NCI-H1436 treated with DMSO at 0.1 percent for 48 hours (cell line): ENCODE data around the gene SPAAR.
"Not testable (repeated sequence)": the region's sequence is repeated elsewhere in the genome, so short reads cannot be mapped to it uniquely, and the experiment has no call there.

Source experiments
- DNase-seq: peaks from one replicate; lab custom pipeline; 2025; lab: John Stamatoyannopoulos, UW

The SPAAR gene

DNA sequence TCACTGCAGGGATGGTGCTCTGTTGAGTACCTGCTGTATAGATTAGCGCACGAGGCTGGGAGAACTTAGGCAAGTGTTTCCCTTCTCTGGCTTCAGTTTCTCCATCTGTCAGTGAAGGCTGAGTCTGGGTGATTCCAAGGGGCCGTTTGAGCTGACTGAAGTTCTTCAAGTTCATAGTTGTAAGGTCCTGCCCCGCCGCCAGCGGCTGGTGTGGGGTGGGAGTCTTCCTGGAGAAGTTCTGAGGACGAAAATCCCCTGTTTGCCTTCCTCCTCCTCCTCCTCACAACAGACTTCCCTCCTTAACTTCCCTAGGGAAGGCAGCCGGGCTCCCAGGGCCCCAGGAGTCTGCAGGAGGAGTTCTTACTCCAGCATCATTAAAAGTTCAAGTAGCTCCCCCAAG is 5.0 kb upstream of the SPAAR start:
- no peak for DNase-seq

DNA sequence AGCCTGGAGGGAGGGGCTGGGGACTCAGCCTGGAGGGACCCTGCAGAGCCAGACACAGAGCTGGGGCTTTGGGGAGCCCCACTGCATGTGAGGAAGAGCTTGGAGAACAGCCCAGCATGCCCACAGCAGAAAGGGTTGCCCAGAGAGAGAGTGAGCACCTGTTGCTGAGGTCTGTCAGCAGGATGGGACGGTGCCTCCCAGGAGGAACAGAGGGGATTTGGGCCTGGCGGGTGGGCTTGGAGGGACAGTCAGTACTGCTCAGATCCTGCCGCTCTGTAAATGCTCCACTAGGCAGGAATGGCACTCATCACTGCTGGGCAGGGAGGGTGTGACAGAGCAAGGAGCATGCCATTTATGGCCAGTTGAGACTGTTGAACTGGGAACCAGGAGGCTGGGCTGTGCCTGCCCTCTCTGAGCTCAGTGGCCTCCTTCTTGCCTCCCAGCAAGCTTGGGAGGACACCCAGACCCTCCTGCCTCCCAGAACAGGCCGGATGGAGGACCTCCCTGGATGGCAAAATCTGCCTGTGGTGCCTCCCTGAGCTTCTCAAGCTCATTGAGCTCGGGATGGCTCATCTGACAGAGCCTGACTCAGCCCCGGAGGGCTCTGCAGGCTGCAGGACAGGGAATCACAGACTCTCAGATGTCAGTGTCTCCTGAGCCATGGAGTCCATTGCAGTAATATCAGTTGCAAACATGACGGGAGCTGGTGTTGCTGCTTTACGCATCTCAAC is 4.1 kb upstream of the SPAAR start:
- no peak for DNase-seq

DNA sequence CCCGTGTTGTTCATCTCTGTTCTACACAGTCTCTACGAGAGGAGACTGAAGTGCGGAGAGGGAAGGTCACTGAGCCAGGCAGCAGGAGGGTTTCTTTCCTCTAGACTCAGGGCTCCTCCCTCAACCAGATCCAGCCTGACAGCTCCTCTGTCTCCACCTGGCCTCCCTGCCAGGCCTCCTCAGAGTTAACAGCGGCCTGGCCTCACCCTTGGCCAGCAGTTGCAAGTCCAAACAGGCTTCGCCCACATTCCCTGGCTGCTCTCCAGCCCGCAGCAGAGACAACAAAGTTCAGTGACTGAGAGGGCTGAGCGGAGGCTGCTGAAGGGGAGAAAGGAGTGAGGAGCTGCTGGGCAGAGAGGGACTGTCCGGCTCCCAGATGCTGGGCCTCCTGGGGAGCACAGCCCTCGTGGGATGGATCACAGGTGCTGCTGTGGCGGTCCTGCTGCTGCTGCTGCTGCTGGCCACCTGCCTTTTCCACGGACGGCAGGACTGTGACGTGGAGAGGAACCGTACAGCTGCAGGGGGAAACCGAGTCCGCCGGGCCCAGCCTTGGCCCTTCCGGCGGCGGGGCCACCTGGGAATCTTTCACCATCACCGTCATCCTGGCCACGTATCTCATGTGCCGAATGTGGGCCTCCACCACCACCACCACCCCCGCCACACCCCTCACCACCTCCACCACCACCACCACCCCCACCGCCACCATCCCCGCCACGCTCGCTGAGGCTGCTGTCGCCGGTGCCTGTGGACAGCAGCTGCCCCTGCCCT is 3.2 kb upstream of the SPAAR start, which contains the start of gene HRCT1:
HRCT1 (plus strand) TSS at position 291 of the 768 bp plus-strand sequence; CDS start at position 377, 86 bp downstream.
- no peak for DNase-seq

DNA sequence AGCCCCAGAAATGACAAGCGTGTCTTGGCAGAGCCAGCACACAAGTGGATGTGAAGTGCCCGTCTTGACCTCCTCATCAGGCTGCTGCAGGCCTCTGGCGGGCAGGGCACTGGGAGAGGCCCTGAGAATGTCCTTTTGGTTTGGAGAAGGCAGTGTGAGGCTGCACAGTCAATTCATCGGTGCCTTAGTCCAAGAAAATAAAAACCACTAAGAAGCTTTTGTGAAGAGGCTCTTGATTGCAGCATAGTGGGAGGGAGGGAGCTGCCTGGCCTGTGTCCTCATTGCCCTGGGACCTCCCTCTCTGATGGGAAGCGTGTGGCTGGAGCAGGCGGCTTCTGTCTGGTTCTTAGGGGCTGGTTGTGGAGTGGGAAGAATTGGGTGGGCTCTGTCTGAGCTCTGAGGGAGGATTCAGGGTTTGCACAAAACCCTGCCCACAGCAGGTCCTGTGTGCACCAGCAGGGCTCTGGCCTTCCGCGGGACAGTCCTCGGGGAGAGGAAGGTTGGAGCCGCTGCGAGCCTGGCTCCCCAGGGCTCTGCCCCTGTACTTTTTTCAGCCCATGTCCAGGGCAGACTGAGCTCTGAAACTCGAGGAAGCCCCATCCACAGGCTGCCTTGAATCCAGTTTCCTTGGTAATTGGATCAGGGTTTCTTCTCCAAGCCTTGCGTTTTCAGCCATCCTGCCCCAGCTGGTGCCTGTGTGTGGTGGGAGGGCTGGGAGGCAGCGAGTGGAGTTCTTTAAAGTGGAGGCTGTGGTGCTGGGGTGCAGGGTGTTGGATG is 2.2 kb upstream of the SPAAR start:
- no peak for DNase-seq

DNA sequence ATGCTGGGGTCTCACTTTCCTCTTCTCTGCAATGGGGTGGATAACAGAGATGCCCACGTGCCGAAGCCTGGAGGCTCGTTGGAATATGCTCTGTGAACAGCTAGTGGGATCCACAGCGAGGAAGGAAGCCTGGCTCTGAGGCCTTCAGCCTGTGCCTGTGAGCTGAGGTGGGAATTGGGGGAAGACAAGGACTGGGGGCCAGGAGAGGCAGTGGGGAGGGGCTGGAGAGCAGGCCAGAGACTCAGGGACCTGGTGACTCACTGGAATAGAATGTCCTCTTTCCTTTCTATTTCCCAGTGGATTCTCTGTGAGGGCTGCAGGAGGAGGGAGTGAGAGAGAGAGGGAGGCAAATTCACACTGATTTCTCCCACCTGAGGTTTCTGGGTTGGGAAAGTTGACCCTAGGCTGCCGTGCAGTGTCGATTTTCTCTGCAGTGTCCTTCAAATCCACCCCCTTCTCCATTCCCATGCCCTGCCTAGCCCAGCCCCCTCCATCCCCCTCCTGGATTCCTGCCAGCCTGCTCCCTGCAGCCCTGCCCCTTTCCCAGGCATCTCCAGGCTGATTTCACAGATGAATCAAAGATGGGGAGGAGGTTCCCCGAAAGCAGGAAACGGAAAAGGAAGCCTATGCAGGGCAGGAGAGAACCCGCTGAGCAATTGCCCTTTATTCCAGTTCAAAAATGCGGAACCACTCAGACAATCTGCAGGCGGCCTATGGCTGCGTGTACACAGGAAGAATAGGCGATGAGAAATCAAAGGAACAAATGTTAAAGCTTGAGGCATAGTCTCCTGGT is 1.4 kb upstream of the SPAAR start:
- no peak for DNase-seq

DNA sequence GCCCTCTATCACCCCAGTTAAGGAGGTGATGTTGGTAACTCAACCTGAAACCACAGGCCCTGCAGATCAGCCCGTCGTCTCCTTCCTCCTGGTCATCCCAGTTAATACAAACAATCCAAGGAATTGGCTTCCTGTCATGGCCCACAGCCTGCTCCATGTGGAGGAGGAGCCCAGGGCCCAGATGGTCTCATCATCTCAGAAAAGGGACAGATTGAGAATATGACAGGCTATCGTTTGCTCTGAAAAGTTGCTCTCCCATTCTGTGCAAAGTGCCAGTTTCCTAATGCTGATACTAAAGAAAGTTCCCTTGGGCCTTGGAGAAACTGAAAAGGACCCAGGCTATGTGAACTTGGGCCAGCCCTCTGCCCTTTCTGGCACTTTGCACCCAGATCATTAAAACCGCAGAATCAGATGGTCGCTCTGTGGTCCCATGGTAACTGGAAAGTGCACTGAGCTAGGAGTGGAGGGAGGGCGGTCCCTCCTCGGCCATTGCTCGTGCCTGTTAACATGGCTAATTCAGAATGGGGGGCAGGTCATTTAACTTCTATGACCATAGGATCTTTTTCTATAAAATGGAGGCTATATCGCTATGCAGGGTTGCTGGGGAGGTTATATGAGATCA is 675 bp upstream of the SPAAR start:
- no peak for DNase-seq

DNA sequence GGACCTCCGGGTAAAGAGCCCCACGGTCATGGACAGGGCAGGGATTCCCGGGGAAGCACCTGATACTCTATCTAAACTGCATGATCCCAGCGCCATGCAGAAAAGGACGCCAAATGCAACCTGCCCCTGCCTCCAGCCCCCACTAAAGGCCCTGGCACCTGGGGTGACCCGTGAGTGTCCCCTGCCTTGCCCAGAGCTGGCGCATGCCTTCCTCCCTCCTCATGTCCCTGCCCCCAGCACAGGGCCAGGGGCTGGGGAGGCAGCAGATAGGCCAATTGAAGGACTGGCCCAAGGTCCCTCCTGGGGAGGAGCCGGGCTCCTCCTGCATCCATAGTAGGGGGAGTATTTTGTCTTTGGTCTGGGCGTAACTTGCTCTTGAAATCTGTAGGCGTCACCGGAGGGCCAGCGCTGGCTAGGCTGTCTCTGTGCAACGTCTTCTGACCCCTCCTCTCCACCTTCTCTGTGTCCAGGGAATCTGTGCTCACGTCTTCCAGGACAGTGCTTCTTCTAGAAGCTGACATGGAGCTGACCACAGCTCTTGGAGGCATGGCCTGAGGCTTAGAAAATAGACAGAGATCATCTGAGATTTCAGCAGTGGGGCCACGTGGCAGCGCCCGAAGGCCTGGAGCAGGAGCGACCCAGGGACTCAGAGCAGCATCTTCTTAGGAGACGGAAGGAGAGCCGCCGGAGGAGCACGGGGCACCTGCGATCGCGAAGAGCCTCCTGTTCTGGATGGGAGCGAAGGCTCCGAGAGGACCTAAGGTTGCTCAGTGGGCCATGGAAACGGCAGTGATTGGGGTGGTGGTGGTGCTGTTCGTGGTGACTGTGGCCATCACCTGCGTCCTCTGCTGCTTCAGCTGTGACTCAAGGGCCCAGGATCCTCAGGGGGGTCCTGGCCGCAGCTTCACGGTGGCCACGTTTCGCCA is 660 bp downstream of the SPAAR start:
- DNase-seq, result no peak

DNA sequence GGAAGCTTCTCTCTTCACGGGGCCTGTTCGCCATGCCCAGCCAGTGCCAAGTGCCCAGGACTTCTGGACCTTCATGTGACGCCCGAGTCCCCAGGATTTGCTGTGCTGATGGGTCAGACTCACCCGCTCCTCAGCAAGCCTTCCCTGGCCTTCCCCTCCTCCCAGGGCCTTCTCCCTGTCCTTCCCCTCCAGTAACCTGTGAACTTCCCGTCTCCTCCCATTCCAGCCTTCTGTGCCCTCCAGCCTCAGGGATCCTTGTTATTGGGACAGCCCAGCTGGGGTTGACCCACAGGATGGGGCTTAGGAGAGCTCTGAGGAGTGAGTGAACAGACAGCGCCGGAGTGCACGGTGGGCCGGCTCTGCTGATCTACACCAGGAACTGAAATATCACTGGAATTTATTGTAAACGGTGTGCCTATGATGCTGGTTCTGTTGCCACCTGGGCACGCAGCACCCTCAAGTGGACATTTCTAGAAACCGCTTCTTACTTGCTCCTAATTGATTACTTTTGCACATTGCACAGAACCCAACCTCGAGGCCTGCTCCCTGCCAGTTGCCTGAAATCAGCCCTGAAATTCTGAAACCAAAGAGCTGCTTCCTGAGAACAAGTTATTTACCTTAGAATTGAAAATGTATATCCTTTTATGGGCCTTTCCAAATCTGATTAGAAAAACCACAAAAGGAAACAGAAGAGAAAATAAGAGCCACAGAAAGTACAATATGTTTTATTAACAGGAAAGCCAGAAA is 1.5 kb downstream of the SPAAR start:
- DNase-seq, result no peak

DNA sequence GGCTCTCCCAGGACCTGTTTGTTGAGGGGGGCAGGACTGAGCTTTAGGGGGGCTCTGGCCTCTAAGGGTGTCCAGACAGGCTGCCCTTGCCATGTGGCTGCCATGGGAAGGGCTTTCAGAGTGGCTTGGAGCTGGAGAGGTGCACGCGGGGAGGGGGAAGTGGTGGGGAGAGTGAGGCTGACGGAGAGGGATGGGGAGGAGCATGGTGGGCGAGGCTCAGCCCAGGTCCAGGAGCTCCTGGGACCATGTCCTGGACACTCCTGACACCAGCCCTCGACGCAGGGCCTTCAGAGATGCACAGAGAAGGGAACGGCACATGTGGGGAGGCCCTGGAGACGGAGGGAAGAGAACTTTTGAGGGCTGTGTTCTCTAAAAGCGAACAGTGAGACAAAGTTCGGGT is 2.4 kb downstream of the SPAAR start:
- DNase-seq, result no peak

DNA sequence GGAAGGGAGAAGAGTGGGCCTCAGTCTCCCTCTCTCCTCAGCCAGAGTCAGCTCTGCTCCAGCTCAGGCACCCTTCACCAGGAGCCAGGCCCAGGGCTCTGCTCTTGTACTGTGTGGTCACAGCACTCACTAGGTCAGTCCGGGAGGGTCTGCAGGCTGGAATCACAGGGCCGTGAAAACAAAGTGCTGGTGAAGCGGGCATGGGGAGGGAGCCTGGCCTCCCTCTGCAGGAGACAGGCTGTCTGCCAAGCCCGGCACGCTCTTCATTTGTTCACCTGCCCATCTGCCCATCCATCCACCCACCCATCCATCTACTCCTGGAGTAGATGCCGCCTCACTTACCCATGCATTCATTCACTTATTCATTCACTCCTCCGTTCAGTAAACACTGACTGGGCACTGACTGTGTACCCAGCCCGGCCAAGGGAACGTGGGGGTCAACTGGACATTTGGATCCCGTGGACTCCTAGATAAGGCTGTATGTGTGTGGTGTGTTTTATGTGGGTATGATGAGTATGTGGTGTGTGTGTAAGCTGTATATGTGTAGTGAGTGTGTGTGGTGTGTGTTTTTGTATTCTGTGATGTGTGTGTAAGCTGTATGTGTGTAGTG is 3.6 kb downstream of the SPAAR start:
- DNase-seq, result no peak

DNA sequence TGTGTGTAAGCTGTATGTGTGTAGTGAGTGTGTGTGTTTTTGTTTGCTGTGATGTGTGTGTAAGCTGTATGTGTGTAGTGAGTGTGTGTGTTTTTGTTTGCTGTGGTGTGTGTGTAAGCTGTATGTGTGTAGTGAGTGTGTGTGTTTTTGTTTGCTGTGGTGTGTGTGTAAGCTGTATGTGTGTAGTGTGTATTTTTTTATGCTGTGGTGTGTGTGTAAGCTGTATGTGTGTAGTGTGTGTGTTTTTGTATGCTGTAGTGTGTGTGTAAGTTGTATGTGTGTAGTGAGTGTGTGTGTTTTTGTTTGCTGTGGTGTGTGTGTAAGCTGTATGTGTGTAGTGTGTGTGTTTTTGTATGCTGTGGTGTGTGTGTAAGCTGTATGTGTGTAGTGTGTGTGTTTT is 4.1 kb downstream of the SPAAR start:
- not testable (repeated sequence) for DNase-seq

DNA sequence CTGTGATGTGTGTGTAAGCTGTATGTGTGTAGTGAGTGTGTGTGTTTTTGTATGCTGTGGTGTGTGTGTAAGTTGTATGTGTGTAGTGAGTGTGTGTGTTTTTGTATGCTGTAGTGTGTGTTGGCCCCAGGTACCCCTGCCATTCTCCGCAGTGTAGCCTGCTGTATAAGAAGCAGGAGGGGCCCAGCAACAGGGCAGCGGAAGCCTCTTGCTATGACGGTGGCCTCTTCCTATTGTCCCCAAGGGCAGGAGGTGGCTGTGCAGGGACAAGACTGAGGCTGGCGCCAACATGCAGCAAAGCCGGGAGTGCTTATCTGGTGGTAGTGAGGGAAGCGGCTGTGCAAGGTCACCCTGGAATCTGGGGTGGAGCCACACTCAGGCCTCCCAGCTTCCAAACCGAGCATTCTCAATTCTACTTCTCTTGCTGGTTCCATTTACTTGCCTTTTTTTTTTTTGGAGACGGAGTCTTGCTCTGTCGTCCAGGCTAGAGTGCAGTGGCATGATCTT is 5.1 kb downstream of the SPAAR start:
- no peak for DNase-seq

DNA sequence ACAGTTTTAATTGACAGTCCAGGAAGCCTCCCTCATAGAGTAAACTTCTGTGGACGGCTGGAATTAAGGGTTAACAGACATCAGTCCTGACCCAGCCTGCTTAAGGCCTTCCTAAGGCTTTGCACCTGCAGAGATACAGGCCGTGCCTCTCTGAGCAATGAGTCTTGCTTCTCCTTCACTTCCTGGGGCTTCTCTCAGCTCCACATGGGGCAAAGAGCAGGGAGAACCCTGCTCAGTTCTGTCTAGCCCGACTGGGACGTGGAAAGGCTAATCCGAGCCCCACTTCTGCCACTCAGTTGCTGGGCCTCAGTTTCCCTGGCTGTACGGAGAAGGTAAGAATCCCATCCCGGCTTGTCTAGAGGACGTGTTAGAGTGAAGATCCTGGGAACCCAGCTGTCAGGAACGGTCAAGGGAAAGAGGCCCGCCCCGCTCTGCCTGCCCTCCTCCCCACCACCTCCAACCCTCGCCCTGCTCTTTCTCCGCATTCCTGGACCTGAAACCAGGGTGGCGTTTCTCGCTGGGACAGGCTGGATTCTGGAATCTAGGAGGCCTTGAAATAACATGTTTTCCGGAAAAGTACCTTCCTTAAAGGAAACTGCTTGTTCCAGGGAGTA is 6.5 kb downstream of the SPAAR start:
- DNase-seq, result no peak

DNA sequence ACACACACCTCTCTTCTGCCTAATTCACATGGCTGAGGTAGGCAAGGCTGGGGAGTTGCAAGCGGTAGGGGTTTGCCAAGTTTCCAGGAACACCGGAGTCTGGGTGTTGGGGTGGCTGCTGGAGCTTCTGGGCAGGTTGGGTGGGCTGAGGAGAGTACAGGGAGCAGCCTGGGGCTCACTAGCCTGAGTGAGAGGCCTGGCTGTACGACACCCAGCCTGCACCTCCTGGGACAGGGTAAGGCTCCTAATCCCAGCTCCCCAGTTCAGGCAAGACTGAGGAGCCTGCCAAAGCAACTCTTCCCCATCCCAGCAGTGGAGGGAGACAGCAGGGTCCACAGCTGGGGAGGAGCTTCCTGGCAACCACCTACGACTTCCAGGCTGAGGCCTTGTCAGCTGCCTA is 8.0 kb downstream of the SPAAR start:
- DNase-seq, result no peak

DNA sequence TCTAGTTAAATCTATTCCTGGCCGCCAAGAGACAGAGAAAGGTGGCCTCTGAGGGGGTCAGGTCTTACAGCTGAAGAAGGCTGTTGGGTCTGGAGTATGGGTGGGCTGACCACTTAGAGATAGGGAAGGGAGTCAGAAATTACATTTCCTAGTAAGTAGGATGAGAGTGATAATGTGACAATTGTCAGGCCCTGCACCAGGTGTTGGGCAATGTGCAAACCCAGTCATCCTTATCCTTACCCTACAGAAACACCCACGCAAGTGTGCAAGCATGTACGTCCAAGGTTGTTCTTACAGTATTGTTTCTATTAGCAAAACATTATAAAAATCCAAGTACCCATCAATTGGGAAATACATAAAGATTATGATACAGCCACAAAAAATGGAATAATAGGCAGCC is 9.5 kb downstream of the SPAAR start:
- DNase-seq, result no peak

DNA sequence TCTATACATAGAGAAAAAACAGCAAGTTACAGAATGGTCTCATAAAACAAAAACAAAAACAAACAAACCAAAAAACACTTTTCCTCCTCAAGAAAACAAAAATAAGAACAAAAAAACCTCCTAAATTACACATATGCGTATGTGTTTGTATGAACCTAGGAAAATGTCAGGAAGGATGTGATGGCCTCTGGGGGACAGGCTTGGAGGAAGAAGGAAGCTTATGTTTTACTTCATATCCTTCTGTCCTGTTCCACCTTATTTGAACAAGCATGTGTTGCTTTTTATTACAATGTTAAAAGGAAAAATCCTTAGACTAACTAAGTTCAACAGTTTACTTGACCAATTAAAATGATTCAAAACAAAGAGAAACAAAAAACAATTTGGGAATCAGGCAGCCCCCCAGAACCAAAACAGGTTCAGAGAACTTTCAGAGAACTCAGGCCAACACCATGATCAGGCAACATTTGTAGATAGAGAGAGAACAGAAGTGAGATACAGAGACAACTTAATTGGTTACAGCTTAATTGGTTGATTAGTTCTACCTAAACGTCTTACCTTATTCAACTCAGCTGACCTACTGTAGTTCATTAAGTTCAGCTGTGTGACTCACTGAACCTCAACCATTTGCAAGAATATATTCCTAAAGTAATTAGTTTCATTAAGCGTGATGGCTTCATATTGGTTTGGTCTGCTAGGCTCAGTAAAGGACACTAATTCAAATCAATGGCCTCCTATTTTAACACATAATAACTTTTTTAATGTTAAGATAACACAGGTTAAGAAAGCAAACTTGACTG is 10.1 kb downstream of the SPAAR start:
- no peak for DNase-seq

DNA sequence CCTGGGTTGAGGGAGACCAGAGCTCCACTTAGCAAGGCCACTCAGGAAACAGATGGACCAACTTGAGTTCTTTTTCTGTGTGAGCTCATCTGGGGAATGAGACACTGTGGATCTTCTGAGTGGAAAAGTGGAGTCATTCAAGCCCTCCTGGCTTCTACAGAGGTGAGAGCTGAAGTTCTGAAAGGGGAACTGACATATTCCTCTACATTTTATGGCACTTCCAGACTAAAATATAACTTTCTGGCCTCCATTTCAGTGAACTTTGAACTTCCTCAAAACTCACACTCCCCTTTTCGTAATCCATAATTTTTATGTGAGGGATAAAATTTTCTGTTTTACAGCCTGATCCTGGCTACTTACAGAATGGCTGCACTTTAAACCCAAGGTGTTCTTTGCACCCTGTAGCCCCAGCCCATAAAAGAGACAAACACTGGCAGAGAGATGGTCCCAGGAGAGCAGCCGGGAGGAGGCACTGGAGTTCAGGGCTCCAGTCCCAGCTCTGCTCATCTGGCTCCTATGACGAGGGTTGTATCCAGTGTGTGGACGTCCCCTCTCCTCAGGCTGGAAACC is 10.8 kb downstream of the SPAAR start:
- no peak for DNase-seq

DNA sequence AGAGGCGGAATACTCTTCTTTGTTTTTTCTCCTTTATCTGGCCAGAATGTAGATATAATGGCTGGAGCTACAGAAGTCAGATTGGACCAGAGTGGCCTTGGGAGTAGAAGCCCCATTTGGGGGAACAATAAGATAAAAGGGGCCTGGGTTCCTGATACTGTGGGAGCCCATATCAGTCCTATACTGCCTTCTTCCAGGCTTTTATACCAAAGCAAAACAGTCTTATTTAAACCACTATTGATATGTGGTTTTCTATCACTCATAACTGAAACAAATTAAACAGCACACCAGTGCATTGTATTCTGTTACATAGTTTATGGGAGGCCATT is 14.3 kb downstream of the SPAAR start:
- no peak for DNase-seq
